MM.1S (cell line): Measurements from ENCODE around the gene SIKE1.

ENCODE experiments used
- EZH2phosphoT487 ChIP-seq: fragments of 300-600 bp; sonication (generic); IDR thresholded peaks from 2 replicates; pipeline ENCODE4 v1.6.1; 2018; ENCODE audit warnings: antibody characterized with exemption, low read length
- TF ChIP-seq, protein P1 (sequence below): fragments of 300-600 bp; sonication (generic); IDR thresholded peaks from 2 replicates; pipeline ENCODE4 v1.5.1; 2016; ENCODE audit warnings: antibody characterized with exemption, low read length, mixed read lengths

DNA sequence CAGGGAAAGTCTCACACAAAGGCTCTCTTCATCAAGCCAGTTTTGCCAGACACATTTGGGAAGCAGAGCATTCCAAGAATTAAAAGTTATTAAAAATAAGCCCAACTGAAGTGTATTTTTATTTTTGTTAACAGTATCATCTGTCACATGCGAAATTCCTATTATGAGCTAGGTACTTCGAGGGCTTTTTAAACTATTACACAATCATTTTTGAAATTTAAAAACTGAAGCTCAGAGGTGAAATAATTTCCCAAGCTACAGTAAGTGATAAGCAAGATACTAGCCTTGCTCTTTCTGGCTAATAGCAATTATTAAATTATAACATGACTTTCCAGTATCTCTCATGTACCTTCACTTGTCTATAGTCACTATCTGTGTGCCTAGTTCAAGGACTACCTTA lies 51.9 kb downstream of the SIKE1 start:
- TF ChIP-seq, protein P1, sequence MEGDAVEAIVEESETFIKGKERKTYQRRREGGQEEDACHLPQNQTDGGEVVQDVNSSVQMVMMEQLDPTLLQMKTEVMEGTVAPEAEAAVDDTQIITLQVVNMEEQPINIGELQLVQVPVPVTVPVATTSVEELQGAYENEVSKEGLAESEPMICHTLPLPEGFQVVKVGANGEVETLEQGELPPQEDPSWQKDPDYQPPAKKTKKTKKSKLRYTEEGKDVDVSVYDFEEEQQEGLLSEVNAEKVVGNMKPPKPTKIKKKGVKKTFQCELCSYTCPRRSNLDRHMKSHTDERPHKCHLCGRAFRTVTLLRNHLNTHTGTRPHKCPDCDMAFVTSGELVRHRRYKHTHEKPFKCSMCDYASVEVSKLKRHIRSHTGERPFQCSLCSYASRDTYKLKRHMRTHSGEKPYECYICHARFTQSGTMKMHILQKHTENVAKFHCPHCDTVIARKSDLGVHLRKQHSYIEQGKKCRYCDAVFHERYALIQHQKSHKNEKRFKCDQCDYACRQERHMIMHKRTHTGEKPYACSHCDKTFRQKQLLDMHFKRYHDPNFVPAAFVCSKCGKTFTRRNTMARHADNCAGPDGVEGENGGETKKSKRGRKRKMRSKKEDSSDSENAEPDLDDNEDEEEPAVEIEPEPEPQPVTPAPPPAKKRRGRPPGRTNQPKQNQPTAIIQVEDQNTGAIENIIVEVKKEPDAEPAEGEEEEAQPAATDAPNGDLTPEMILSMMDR, result no peak
- TF ChIP-seq EZH2phosphoT487, result no peak
